Gastroesophageal sphincter (tissue), 3 donors: ENCODE measurements around the gene FXYD7.

ENCODE experiments used
- POLR2A ChIP-seq, 2 donors: fragments of 450-650 bp; IDR thresholded peaks; one replicate each; pipeline ENCODE4 v1.6.1; 2017; ENCODE audit warnings: antibody characterized with exemption in 2 of 2, mild to moderate bottlenecking in 2 of 2, moderate library complexity in 1 of 2
- POLR2AphosphoS5 ChIP-seq: sonication (generic); formaldehyde crosslinking; IDR thresholded peaks from one replicate; pipeline ENCODE4 v1.6.1; 2017; ENCODE audit warnings: antibody characterized with exemption
- TF ChIP-seq, protein P1 (sequence below), 4 experiments: fragments of 200-600 bp in 2 of 4; fragments of 450-650 bp in 2 of 4; sonication (generic) in 1 of 4; IDR thresholded peaks; one replicate each; pipeline ENCODE4 v1.5.1; 2017 to 2019; ENCODE audit warnings: antibody characterized with exemption in 4 of 4, mild to moderate bottlenecking in 2 of 4, moderate library complexity in 2 of 4

DNA sequence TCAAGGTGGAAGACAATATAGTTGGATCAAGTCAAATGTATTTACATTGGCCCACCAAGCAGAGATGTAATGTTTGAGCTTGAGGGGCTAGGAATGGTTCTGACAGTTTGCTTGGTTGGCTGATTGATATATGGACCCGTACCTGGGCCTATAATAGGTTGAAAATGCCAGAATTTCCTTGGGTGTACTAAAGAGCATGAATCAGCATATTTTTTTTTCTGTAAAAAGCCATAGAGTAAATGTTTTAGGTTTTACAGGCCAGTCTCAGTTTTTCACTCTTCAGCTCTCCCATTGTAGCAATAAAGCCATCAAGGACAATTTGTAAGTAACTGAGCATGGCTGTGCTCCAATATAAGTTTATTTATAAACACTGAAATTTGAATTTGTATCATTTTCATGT, 38.3 kb downstream of the FXYD7 start:
- no peak for TF ChIP-seq POLR2AphosphoS5
- TF ChIP-seq, protein P1, sequence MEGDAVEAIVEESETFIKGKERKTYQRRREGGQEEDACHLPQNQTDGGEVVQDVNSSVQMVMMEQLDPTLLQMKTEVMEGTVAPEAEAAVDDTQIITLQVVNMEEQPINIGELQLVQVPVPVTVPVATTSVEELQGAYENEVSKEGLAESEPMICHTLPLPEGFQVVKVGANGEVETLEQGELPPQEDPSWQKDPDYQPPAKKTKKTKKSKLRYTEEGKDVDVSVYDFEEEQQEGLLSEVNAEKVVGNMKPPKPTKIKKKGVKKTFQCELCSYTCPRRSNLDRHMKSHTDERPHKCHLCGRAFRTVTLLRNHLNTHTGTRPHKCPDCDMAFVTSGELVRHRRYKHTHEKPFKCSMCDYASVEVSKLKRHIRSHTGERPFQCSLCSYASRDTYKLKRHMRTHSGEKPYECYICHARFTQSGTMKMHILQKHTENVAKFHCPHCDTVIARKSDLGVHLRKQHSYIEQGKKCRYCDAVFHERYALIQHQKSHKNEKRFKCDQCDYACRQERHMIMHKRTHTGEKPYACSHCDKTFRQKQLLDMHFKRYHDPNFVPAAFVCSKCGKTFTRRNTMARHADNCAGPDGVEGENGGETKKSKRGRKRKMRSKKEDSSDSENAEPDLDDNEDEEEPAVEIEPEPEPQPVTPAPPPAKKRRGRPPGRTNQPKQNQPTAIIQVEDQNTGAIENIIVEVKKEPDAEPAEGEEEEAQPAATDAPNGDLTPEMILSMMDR (IDR thresholded peaks at IDR 0.05), result no peak
- no peak for TF ChIP-seq POLR2A (IDR thresholded peaks at IDR 0.05)
